Measurements from ENCODE around the gene PSME3IP1. TPM values are rescaled to one million over a fixed set of nuclear protein-coding genes. Genes with fewer than 3 reads are reported as not detected.

The PSME3IP1 gene
- total RNA-seq, 4 donors from 2014 or later, result 64.7 to 96.3 (median 78.9) TPM

- no peaks in the 10 kb centered on the region for H3K27me3 ChIP-seq
- no peak for DNase-seq
- H3K36me3 ChIP-seq, result no peaks in the 10 kb centered on the region
- WGBS, 2 donors, result 76 to 81% methylated on average over 10 of the region's 10 CpGs
- intact Hi-C loops (cut with DNase I), result no loop called here
- H3K27ac ChIP-seq, result no peak overlapping the region
- no peak overlapping the region for H3K4me3 ChIP-seq (replicated peaks in 1 of 3)
- no peaks in the 10 kb centered on the region for H3K9me3 ChIP-seq
- H3K4me1 ChIP-seq, result peaks cover 0 to 11% of the 10 kb centered on the region in 2 donors
- no peak for TF ChIP-seq POLR2A (IDR thresholded peaks at IDR 0.05)
- no peak for TF ChIP-seq CTCF (IDR thresholded peaks at IDR 0.05)
These were observed 47.4 kb downstream of the PSME3IP1 start for GRCh38 chr16:57138281-57138935.

GRCh38 chr16:57137566-57138273 lies 48.1 kb downstream of the PSME3IP1 start:
- TF ChIP-seq CTCF (IDR thresholded peaks at IDR 0.05) (no peak), POLR2A (IDR thresholded peaks at IDR 0.05) (no peak)
- intact Hi-C loops (cut with DNase I), result no loop called here
- WGBS, 2 donors, result 73 to 85% methylated on average over 9 to 10 of the region's 10 CpGs

GRCh38 chr16:57137043-57137442 lies 48.8 kb downstream of the PSME3IP1 start:
- Histone ChIP-seq H3K9me3 (no peaks in the 10 kb centered on the region), H3K4me3 (replicated peaks in 1 of 3) (no peak overlapping the region), H3K4me1 (peaks cover 0 to 5% of the 10 kb centered on the region in 2 donors), H3K36me3 (no peaks in the 10 kb centered on the region), H3K27me3 (no peaks in the 10 kb centered on the region), H3K27ac (no peak overlapping the region)
- 84 to 93% methylated on average over 13 to 14 of the region's 14 CpGs for WGBS, 2 donors
- TF ChIP-seq POLR2A (IDR thresholded peaks at IDR 0.05) (no peak), CTCF (IDR thresholded peaks at IDR 0.05) (no peak)
- intact Hi-C loops (cut with DNase I), result no loop called here
- no peak for DNase-seq

More at GRCh38 chr16:57137566-57138273, 48.1 kb downstream of the PSME3IP1 start:
- Histone ChIP-seq H3K9me3 (no peaks in the 10 kb centered on the region), H3K4me1 (peaks cover 0 to 7% of the 10 kb centered on the region in 2 donors), H3K27me3 (no peaks in the 10 kb centered on the region), H3K4me3 (replicated peaks in 1 of 3) (no peak overlapping the region), H3K36me3 (no peaks in the 10 kb centered on the region), H3K27ac (no peak overlapping the region)
- DNase-seq, result no peak

GRCh38 chr16:57134982-57135381 lies 50.9 kb downstream of the PSME3IP1 start:
- WGBS, 2 donors, result 84 to 100% methylated on average over 2 of the region's 2 CpGs
- Histone ChIP-seq H3K4me1 (no peaks in the 10 kb centered on the region), H3K9me3 (no peaks in the 10 kb centered on the region), H3K27ac (no peak overlapping the region), H3K36me3 (no peaks in the 10 kb centered on the region), H3K27me3 (no peaks in the 10 kb centered on the region), H3K4me3 (replicated peaks in 1 of 3) (no peak overlapping the region)
- intact Hi-C loops (cut with DNase I), result no loop called here
- no peak for TF ChIP-seq CTCF (IDR thresholded peaks at IDR 0.05)
- TF ChIP-seq POLR2A (IDR thresholded peaks at IDR 0.05), result no peak
- DNase-seq, result no peak

GRCh38 chr16:57133886-57134285 lies 52.0 kb downstream of the PSME3IP1 start:
- Histone ChIP-seq H3K4me3 (replicated peaks in 1 of 3) (no peak overlapping the region), H3K27ac (no peak overlapping the region), H3K36me3 (no peaks in the 10 kb centered on the region), H3K9me3 (no peaks in the 10 kb centered on the region), H3K27me3 (no peaks in the 10 kb centered on the region), H3K4me1 (no peaks in the 10 kb centered on the region)
- intact Hi-C loops (cut with DNase I), result no loop called here
- WGBS, 2 donors, result 93% methylated on average over 6 to 9 of the region's 10 CpGs
- TF ChIP-seq CTCF (IDR thresholded peaks at IDR 0.05) (no peak), POLR2A (IDR thresholded peaks at IDR 0.05) (no peak)
- no peak for DNase-seq
